HG02610 (cell line): ENCODE results near the gene MYO1D.
"Not testable (repeated sequence)": the region's sequence is repeated elsewhere in the genome, so short reads cannot be mapped to it uniquely, and the experiment has no call there.

Source experiments
- ATAC-seq: cut with Tn5 transposase; IDR thresholded peaks from one replicate; pipeline ENCODE4 v1.9.1; 2021; ENCODE audit warnings: mild to moderate bottlenecking, moderate library complexity; ENCODE audit not compliant: unreplicated experiment

MYO1D gene

GRCh38 chr17:32896647-32897258 lies 19.8 kb upstream of the MYO1D start:
- no peak for ATAC-seq

- no peak for ATAC-seq
These were observed 17.3 kb upstream of the MYO1D start for GRCh38 chr17:32894245-32894644.

GRCh38 chr17:32887410-32887809 lies 10.5 kb upstream of the MYO1D start:
- not testable (repeated sequence) for ATAC-seq

GRCh38 chr17:32886951-32887350 lies 10.0 kb upstream of the MYO1D start:
- not testable (repeated sequence) for ATAC-seq

GRCh38 chr17:32882734-32883133 lies 5.8 kb upstream of the MYO1D start:
- ATAC-seq = no peak

GRCh38 chr17:32882029-32882428 lies 5.1 kb upstream of the MYO1D start:
- ATAC-seq = no peak

GRCh38 chr17:32880671-32881453 lies 3.9 kb upstream of the MYO1D start:
- ATAC-seq = no peak

- no peak for ATAC-seq
These were observed 2.2 kb upstream of the MYO1D start for GRCh38 chr17:32879134-32879533.

GRCh38 chr17:32878211-32878610 lies 1.3 kb upstream of the MYO1D start:
- ATAC-seq = no peak

- ATAC-seq = peak; percentile 87
These were observed 340 bp upstream of the MYO1D start for GRCh38 chr17:32877164-32877764.

GRCh38 chr17:32875923-32876416 lies 954 bp downstream of the MYO1D start:
- no peak for ATAC-seq

- ATAC-seq = no peak
These were observed 1.6 kb downstream of the MYO1D start for GRCh38 chr17:32875230-32875917.

- ATAC-seq = no peak
These were observed 3.8 kb downstream of the MYO1D start for GRCh38 chr17:32873114-32873513.

GRCh38 chr17:32871746-32872145 lies 5.2 kb downstream of the MYO1D start:
- ATAC-seq = no peak

GRCh38 chr17:32870969-32871368 lies 6.0 kb downstream of the MYO1D start:
- no peak for ATAC-seq

GRCh38 chr17:32870027-32870670 lies 6.8 kb downstream of the MYO1D start:
- ATAC-seq = no peak

GRCh38 chr17:32869345-32870026 lies 7.4 kb downstream of the MYO1D start:
- ATAC-seq = no peak

- no peak for ATAC-seq
These were observed 11.8 kb downstream of the MYO1D start for GRCh38 chr17:32865141-32865540.

- ATAC-seq = no peak
These were observed 13.4 kb downstream of the MYO1D start for GRCh38 chr17:32863559-32863958.

- no peak for ATAC-seq
These were observed 14.0 kb downstream of the MYO1D start for GRCh38 chr17:32862940-32863339.
